G401 (cell line): ENCODE measurements around the gene GMEB1. TPM values are rescaled to one million over a fixed set of nuclear protein-coding genes. Genes with fewer than 3 reads are reported as not detected.
"Not testable (repeated sequence)": the region's sequence is repeated elsewhere in the genome, so short reads cannot be mapped to it uniquely, and the experiment has no call there.

Source experiments
- DNase-seq: peaks from one replicate; pipeline ENCODE4 v3.0.0-alpha.2; 2015; ENCODE audit warnings: low spot score
- in situ Hi-C: cut with HindIII; loops from 2 replicates; pipeline ENCODE4 v1.10.0; 2016; ENCODE audit warnings: low sequenced_read_pairs, mixed read lengths
- total RNA-seq: library from RNA; depleted of rRNA; stranded (reverse); fragments of >200 nt; shearing (Covaris generic); gene quantifications from 2 replicates; pipeline ENCODE4 v1.2.3, GENCODE V29; 2014; rRNA removed

The GMEB1 gene
- total RNA-seq = 11.8 and 12.2 TPM in 2 replicates

- in situ Hi-C loops = no loop called here
- peak; percentile 88 for DNase-seq
Observed at GRCh38 chr1:28668191-28668955, at the start of gene GMEB1. TSS of gene GMEB1 (plus strand) at chr1:28668784. CDS start at chr1:28683613, 14,829 bp downstream.

- in situ Hi-C loops = no loop called here
- DNase-seq = no peak
Observed at GRCh38 chr1:28631713-28632112, 36.9 kb upstream of the GMEB1 start.

DNA sequence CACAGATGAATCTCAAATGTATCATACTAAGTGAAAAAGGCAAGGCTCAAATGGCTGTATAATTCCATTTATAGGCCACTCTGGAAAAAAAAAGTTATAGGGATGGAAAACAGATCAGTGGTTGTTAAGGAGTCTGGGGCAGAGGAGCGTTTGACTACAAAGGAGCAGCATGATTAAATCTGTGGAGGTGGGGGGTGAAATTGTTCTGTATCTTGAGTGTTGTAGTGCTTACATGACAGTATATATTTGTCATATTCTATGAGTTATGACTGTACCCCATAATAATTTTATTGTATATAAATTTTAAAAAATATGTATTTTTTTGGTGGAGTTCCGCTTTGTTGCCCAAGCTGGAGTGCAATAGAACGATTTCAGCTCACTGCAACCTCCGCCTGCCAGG lies 36.0 kb upstream of the GMEB1 start:
- DNase-seq = no peak

DNA sequence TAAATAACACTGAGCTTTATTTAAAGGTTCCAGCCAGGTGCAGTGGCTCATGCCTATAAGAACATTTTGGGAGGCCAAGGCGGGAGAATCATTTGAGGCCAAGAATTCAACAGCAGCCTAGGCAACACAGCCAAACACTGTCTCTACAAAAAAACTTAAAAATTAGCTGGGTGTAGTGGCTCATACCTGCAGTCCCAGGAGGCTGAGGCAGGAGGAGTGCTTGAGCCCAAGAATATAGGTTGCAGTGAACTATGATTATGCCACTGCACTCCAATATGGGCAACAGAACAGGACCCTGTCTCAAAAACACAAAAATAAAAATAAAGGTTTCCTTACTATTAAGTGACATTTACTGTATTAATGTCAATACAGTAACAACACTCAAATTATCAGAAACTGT lies 27.8 kb upstream of the GMEB1 start:
- in situ Hi-C loops = no loop called here

More for the DNA sequence above, 36.0 kb upstream of the GMEB1 start:
- in situ Hi-C loops = no loop called here

DNA sequence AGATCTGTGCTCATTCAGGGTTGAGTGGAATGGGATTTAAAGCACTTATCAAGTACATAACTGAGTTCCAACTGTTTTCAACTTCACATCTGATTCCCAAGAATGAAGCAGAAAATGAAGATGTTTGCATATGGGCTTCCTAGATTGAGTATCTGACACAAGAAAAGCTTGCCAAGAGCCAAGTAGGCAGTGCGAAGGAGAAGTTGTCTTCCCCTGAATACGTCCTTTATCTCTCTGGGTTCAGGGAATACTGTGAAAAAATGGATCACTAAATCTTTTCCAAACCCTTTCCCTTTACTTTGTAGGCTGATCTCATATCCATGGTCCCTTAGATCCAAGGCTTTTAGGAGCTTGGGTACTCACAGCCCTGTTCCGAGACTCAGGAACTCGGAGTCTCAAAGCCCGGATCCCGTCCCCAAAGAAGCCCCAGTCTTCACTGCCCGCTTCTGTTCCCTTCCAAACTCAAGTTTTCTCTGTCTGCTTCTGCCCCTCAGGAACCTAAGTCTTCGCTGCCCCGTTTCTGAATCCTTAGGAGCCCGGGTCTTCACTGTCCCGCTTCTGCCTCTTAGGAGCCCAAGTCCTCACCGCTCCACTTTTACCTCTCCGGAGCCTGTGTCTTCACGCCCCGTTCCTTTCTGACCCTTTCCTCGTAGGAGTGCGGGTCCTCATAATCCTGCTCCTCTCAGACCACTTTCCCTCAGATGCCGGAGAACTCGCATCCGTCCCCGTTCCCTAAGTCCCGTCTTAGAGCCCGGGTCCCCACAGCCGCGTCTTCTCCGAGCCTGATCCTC lies 26.3 kb upstream of the GMEB1 start:
- DNase-seq = no peak
- in situ Hi-C loops = no loop called here

More for the DNA sequence above, 27.8 kb upstream of the GMEB1 start:
- DNase-seq = no peak

DNA sequence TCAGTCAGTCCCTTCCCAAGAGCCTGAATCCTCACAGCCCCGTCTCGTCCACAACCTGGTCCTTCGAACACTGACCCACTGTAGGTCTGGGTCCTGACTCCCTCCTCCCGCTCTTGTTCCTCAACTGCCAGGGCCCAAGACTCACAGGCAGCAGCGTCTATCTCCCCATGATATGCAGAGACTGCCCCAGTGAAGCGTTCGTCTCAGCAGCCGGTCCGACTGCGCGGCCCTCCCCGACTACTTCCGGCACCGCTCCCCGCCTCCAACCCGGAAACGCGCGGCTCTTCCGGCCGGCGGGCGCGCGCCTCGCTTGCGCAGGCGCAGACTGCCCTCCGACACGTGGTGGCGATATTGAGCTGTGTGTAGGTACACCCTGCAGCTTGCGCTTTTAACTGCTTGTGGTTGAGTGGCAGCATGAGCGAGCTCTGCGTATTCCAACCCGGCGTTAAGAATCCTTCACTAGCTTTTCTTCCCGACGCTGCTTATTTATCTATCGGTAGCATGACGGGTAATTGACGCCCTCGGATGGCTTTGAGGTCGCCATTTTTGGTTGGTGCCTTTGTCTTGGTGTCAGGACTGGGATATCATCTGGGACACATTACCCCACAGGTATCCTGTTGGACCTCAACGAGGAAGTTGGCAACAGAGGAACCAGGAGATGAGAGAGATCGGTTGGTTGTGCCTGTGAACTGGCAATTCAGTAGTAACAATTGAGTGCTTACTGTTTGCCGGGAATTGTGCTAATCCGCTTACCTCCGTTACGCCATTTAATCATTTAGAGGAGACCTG lies 25.5 kb upstream of the GMEB1 start, which contains the start of gene TAF12:
TAF12 (minus strand) TSS at position 221 of the 789 bp plus-strand sequence. CDS start 20,986 bp downstream, outside the sequence.
- in situ Hi-C loops = no loop called here

DNA sequence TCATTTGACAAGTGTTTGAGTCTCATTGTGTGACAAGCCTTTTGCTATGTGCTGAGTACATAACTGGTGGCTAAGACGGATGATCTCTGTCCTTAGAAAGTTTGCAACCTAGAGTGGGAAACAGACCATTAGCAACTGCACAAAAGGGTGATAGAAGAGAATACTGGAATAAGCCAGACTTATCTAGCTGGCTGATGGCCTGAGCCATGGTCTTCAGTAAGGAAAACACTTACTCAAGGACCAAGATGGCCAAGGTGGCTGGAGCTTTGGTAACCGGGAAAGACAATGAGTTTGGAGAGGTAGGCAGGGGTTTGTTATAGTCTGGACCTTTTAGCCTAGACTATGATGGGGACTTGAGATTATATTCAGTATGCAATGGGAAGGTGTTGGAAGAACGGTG lies 24.1 kb upstream of the GMEB1 start:
- no peak for DNase-seq
- in situ Hi-C loops = no loop called here

More for the DNA sequence above, 25.5 kb upstream of the GMEB1 start, which contains the start of gene TAF12:
- peak; percentile 92 for DNase-seq

- in situ Hi-C loops = not testable (repeated sequence)
Observed at GRCh38 chr1:28645406-28645805, 23.2 kb upstream of the GMEB1 start.

GRCh38 chr1:28646040-28646439 lies 22.5 kb upstream of the GMEB1 start:
- in situ Hi-C loops = no loop called here
- no peak for DNase-seq

More at GRCh38 chr1:28645406-28645805, 23.2 kb upstream of the GMEB1 start:
- not testable (repeated sequence) for DNase-seq

- peak; percentile 94 for DNase-seq
- in situ Hi-C loops = no loop called here
Observed at GRCh38 chr1:28648008-28648473, 20.5 kb upstream of the GMEB1 start.

- peak; percentile 98 for DNase-seq
- in situ Hi-C loops = no loop called here
Observed at GRCh38 chr1:28648474-28649198, 19.9 kb upstream of the GMEB1 start, which contains the start of gene RNU11. TSS of gene RNU11 (plus strand) at chr1:28648600.

GRCh38 chr1:28653063-28653462 lies 15.5 kb upstream of the GMEB1 start:
- DNase-seq, in situ Hi-C loops: not testable (repeated sequence)

DNA sequence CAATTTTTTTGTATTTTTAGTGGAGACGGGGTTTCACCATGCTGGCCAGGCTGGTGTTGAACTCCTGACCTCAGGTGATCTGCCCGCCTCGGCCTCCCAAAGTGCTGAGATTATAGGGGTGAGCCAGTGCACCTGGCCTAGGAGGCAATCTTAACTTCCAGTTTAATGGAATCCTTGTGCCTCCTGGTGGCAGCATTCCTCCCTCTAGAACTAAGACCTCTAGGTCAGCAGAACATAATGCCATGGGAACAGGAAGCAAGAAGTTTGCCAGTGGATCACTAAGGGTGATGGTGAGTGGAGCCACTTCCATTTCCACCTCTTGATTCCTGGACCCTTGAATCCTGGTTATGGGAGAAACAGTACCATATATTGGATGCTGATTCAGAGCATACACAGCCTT lies 14.7 kb upstream of the GMEB1 start:
- DNase-seq = peak; percentile 22
- in situ Hi-C loops = not testable (repeated sequence)

DNA sequence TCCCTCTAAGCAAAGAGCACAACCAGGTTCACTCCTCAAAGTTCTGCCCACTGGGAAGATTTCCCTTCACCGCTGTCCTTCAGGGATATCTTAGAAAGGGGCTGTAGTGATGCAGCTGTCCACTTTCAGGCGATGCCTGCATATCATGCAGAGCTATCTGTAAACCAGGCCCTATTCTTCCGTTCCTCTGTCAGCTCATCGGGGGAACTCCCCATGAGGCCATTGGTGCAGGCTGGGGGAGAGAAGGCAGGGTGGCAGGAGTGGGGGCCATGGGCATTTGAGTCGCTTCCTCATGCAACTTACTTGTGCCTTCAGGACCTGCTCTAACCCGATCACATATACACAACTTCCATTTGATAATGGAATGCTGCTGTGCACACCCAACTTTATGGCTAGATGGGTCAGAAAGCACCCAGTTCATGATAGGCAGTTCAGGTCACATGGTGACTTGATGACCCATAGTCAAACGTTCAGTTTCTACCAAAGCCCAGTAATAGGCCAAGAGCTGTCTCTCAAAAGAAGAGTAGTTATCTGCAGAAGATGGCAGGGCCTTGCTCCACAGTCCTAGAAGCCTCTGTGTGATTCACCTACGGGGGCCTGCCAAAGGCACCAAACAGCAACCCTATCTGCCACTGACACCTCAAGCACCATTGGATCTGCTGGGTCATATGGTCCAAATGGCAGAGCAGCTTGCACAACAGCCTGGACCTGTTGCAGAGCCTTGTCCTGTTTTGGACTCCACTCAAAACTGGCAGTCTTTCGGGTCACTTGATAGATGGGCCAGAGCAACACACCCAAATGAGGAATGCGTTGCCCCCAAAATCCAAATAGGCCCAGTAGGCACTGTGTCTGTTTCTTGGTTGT lies 12.9 kb upstream of the GMEB1 start:
- DNase-seq, in situ Hi-C loops: not testable (repeated sequence)

DNA sequence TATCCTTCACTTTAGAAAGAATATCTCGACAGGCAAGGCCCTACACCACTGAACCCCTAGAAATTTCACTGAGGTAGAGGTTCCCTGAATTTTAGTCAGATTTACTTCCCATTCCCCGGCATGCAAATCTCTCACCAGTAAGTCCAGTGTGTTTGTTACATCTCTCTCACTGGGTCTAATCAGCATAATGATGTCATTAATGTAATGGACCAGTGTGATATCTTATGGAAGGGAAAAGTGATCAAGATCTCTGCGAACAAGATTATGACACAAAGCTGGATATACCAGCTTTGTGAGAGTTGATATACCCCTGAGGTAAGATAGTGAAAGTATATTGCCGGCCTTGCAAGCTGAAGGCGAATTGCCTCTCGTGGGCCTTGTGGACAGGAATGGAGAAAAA lies 12.2 kb upstream of the GMEB1 start:
- no peak for DNase-seq
- in situ Hi-C loops = no loop called here

GRCh38 chr1:28663871-28664470 lies 4.6 kb upstream of the GMEB1 start:
- peak; percentile 92 for DNase-seq
- in situ Hi-C loops = no loop called here

DNA sequence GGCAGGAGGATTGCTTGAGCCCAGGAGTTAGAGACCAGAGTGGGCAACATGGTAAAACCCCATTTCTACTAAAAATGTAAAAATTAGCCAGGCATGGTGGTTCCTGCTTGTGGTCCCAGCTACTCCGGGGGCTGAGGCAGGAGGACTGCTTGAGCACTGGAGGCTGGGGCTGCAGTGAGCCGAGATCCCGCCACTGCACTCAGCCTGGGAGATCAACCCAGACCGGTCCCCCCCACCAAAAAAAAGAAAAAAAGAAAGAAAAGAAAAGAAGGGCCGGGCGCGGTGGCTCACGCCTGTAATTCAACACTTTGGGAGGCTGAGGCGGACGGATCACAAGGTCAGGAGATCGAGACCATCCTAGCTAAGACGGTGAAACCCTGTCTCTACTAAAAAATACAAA lies 1.8 kb upstream of the GMEB1 start:
- in situ Hi-C loops = no loop called here

More for the DNA sequence above, 1.8 kb upstream of the GMEB1 start:
- DNase-seq = no peak
